ENCODE data around the gene IFNA4.
"Not testable (repeated sequence)": the region's sequence is repeated elsewhere in the genome, so short reads cannot be mapped to it uniquely, and the experiment has no call there.

- TF ChIP-seq EZH2phosphoT487 (IDR thresholded peaks at IDR 0.05; ENCODE audit: low read depth) = not testable (repeated sequence)
- peak; percentile 78 for TF ChIP-seq CTCF (IDR thresholded peaks at IDR 0.05; ENCODE audit: low read depth, low read length)
Measured at GRCh38 chr9:21182810-21183736, 4.3 kb downstream of the IFNA4 start.

Data from OCI-LY3 (cell line).